Urinary bladder (tissue), 4 donors: ENCODE data around the gene IGFLR1. TPM values are rescaled to one million over a fixed set of nuclear protein-coding genes. Genes with fewer than 3 reads are reported as not detected.
A peak's percentile ranks its signal among the peaks of the same experiment; 100 is the strongest.
"Not testable (repeated sequence)": the region's sequence is repeated elsewhere in the genome, so short reads cannot be mapped to it uniquely, and the experiment has no call there.

Experiments
- DNase-seq: peaks from one replicate; pipeline ENCODE4 v3.0.0-alpha.2; 2015; ENCODE audit errors: extremely low spot score
- H3K27ac ChIP-seq: one replicate; pipeline ENCODE4 v1.5.1; 2013; ENCODE audit warnings: low read depth, mild to moderate bottlenecking, moderate library complexity
- H3K36me3 ChIP-seq: one replicate; pipeline ENCODE4 v1.6.1; 2013; ENCODE audit warnings: mild to moderate bottlenecking, moderate library complexity; ENCODE audit not compliant: insufficient read depth
- H3K4me1 ChIP-seq: one replicate; pipeline ENCODE4 v1.6.1; 2013; ENCODE audit warnings: mild to moderate bottlenecking, moderate library complexity; ENCODE audit not compliant: insufficient read depth
- H3K4me3 ChIP-seq: one replicate; pipeline ENCODE4 v1.5.1; 2013; ENCODE audit warnings: low read depth, low read length
- WGBS: extraction: QIAGEN DNeasy Blood & Tissue Kit; methylation state at CpG from one replicate; pipeline ENCODE4 v1.1.7; 2013; 5-methylcytosine and 5-hydroxymethylcytosine counted together
- polyA plus RNA-seq: library from polyadenylated mRNA; stranded (reverse); fragments of 200-250 nt; gene quantifications from one replicate; pipeline ENCODE4 v1.2.3, GENCODE V29; 2013
- total RNA-seq: library from RNA; depleted of rRNA; stranded (reverse); fragments of >200 nt; gene quantifications from one replicate; pipeline ENCODE4 v1.2.3, GENCODE V29; 2014
- donor health status: healthy with polysubstance abuse.
- donor health status: healthy.

Gene IGFLR1
- total and polyA plus RNA-seq, 2 donors, result 0.53 to 21.2 TPM

- no peak overlapping the region for H3K4me3 ChIP-seq
- 37% methylated on average over 8 of the region's 8 CpGs for WGBS
- H3K36me3 ChIP-seq, result no peaks in the 10 kb centered on the region
- DNase-seq, result peak; percentile 40
- H3K27ac ChIP-seq, result no peak overlapping the region
- no peaks in the 10 kb centered on the region for H3K4me1 ChIP-seq
Measured at GRCh38 chr19:35693835-35694599, 48.2 kb downstream of the IGFLR1 start.

GRCh38 chr19:35693422-35693821 lies 48.8 kb downstream of the IGFLR1 start:
- Histone ChIP-seq H3K4me1 (no peaks in the 10 kb centered on the region), H3K27ac (no peak overlapping the region), H3K36me3 (no peaks in the 10 kb centered on the region), H3K4me3 (no peak overlapping the region)
- WGBS, result 17% methylated on average over 8 of the region's 8 CpGs
- DNase-seq, result no peak

GRCh38 chr19:35692010-35692409 lies 50.2 kb downstream of the IGFLR1 start:
- H3K4me3 ChIP-seq, result no peak overlapping the region
- WGBS, result 78% methylated on average over 11 of the region's 11 CpGs
- DNase-seq, result no peak

GRCh38 chr19:35691106-35691505 lies 51.1 kb downstream of the IGFLR1 start:
- WGBS, result 94% methylated on average over 37 of the region's 37 CpGs
- H3K4me3 ChIP-seq, H3K27ac ChIP-seq, H3K4me1 ChIP-seq, DNase-seq, H3K36me3 ChIP-seq: not testable (repeated sequence)

More at GRCh38 chr19:35692010-35692409, 50.2 kb downstream of the IGFLR1 start:
- Histone ChIP-seq H3K36me3 (no peaks in the 10 kb centered on the region), H3K27ac (no peak overlapping the region), H3K4me1 (no peaks in the 10 kb centered on the region)

- H3K4me3 ChIP-seq, result no peak overlapping the region
- no peak overlapping the region for H3K27ac ChIP-seq
- H3K36me3 ChIP-seq, result no peaks in the 10 kb centered on the region
- DNase-seq, result no peak
- WGBS, result 32% methylated on average over 4 of the region's 4 CpGs
- H3K4me1 ChIP-seq, result no peaks in the 10 kb centered on the region
Measured at GRCh38 chr19:35689836-35690235, 52.4 kb downstream of the IGFLR1 start.

Other genes with a start within 250 kb of the IGFLR1 start
- 10.7 TPM for gene DMKN, start 228.8 kb downstream of the IGFLR1 start, total RNA-seq
- 17.5 TPM for gene DMKN, start 228.8 kb downstream of the IGFLR1 start, polyA plus RNA-seq
- gene SBSN, start 214.1 kb downstream of the IGFLR1 start, total RNA-seq, result not detected
- gene SBSN, start 214.1 kb downstream of the IGFLR1 start, polyA plus RNA-seq, result 0.15 TPM
- not detected for gene GAPDHS, start 209.0 kb downstream of the IGFLR1 start, total RNA-seq
- gene GAPDHS, start 209.0 kb downstream of the IGFLR1 start, polyA plus RNA-seq, result not detected
- gene TMEM147, start 196.8 kb downstream of the IGFLR1 start, total RNA-seq, result 57.0 TPM
- 141 TPM for gene TMEM147, start 196.8 kb downstream of the IGFLR1 start, polyA plus RNA-seq
- gene ATP4A, start 178.8 kb downstream of the IGFLR1 start, total RNA-seq, result not detected
- gene ATP4A, start 178.8 kb downstream of the IGFLR1 start, polyA plus RNA-seq, result not detected
- gene PMIS2, start 156.3 kb downstream of the IGFLR1 start, total RNA-seq, result not detected
- gene PMIS2, start 156.3 kb downstream of the IGFLR1 start, polyA plus RNA-seq, result not detected
- 6.3 TPM for gene HAUS5, start 129.7 kb downstream of the IGFLR1 start, total RNA-seq
- gene HAUS5, start 129.7 kb downstream of the IGFLR1 start, polyA plus RNA-seq, result 8.8 TPM
- gene RBM42, start 113.4 kb downstream of the IGFLR1 start, total RNA-seq, result 14.8 TPM
- gene RBM42, start 113.4 kb downstream of the IGFLR1 start, polyA plus RNA-seq, result 89.5 TPM
- gene ETV2, start 100.7 kb downstream of the IGFLR1 start, total RNA-seq, result 0.32 TPM
- 1.7 TPM for gene ETV2, start 100.7 kb downstream of the IGFLR1 start, polyA plus RNA-seq
- 192 TPM for gene COX6B1, start 94.1 kb downstream of the IGFLR1 start, total RNA-seq
- gene COX6B1, start 94.1 kb downstream of the IGFLR1 start, polyA plus RNA-seq, result 592 TPM
- gene UPK1A, start 75.9 kb downstream of the IGFLR1 start, total RNA-seq, result 89.8 TPM
- 81.8 TPM for gene UPK1A, start 75.9 kb downstream of the IGFLR1 start, polyA plus RNA-seq
- gene ZBTB32, start 37.9 kb downstream of the IGFLR1 start, total RNA-seq, result not detected
- 0.09 TPM for gene ZBTB32, start 37.9 kb downstream of the IGFLR1 start, polyA plus RNA-seq
- gene KMT2B, start 24.4 kb downstream of the IGFLR1 start, total RNA-seq, result 7.1 TPM
- gene KMT2B, start 24.4 kb downstream of the IGFLR1 start, polyA plus RNA-seq, result 25.9 TPM
- gene U2AF1L4, start 3.0 kb upstream of the IGFLR1 start, total RNA-seq, result 9.6 TPM
- 25.3 TPM for gene U2AF1L4, start 3.0 kb upstream of the IGFLR1 start, polyA plus RNA-seq
- 13.7 TPM for gene PSENEN, start 3.2 kb upstream of the IGFLR1 start, total RNA-seq
- 49.2 TPM for gene PSENEN, start 3.2 kb upstream of the IGFLR1 start, polyA plus RNA-seq
- 5.4 TPM for gene LIN37, start 6.1 kb upstream of the IGFLR1 start, total RNA-seq
- 18.8 TPM for gene LIN37, start 6.1 kb upstream of the IGFLR1 start, polyA plus RNA-seq
- gene HSPB6, start 14.6 kb upstream of the IGFLR1 start, total RNA-seq, result 25.4 TPM
- gene HSPB6, start 14.6 kb upstream of the IGFLR1 start, polyA plus RNA-seq, result 657 TPM
- 6.8 TPM for gene PROSER3, start 15.7 kb upstream of the IGFLR1 start, total RNA-seq
- gene PROSER3, start 15.7 kb upstream of the IGFLR1 start, polyA plus RNA-seq, result 12.2 TPM
- gene ARHGAP33, start 33.1 kb upstream of the IGFLR1 start, total RNA-seq, result 17.4 TPM
- 10.2 TPM for gene ARHGAP33, start 33.1 kb upstream of the IGFLR1 start, polyA plus RNA-seq
- gene PRODH2, start 70.4 kb upstream of the IGFLR1 start, total RNA-seq, result not detected
- 0.18 TPM for gene PRODH2, start 70.4 kb upstream of the IGFLR1 start, polyA plus RNA-seq
- gene NPHS1, start 110.1 kb upstream of the IGFLR1 start, total RNA-seq, result 0.05 TPM
- not detected for gene NPHS1, start 110.1 kb upstream of the IGFLR1 start, polyA plus RNA-seq
- gene KIRREL2, start 114.5 kb upstream of the IGFLR1 start, total RNA-seq, result not detected
- not detected for gene KIRREL2, start 114.5 kb upstream of the IGFLR1 start, polyA plus RNA-seq
- 3.0 TPM for gene APLP1, start 126.1 kb upstream of the IGFLR1 start, total RNA-seq
- gene APLP1, start 126.1 kb upstream of the IGFLR1 start, polyA plus RNA-seq, result 5.8 TPM
- gene NFKBID, start 158.1 kb upstream of the IGFLR1 start, total RNA-seq, result 6.1 TPM
- 4.2 TPM for gene NFKBID, start 158.1 kb upstream of the IGFLR1 start, polyA plus RNA-seq
- gene HCST, start 160.1 kb upstream of the IGFLR1 start, total RNA-seq, result 6.7 TPM
- gene HCST, start 160.1 kb upstream of the IGFLR1 start, polyA plus RNA-seq, result 17.3 TPM
- gene TYROBP, start 165.8 kb upstream of the IGFLR1 start, total RNA-seq, result 5.1 TPM
- 113 TPM for gene TYROBP, start 165.8 kb upstream of the IGFLR1 start, polyA plus RNA-seq
- 1.9 TPM for gene LRFN3, start 193.9 kb upstream of the IGFLR1 start, total RNA-seq
- gene LRFN3, start 193.9 kb upstream of the IGFLR1 start, polyA plus RNA-seq, result 17.2 TPM